ENCODE data around the gene ELL. TPM values are rescaled to one million over a fixed set of nuclear protein-coding genes. Genes with fewer than 3 reads are reported as not detected.

The ELL gene
- total RNA-seq, 1 donor: 40.4 TPM

GRCh38 chr19:18446811-18447359 lies 75.0 kb downstream of the ELL start:
- no peaks in the 10 kb centered on the region for H3K27me3 ChIP-seq (ENCODE audit: insufficient read depth, low read length)
- no peaks in the 10 kb centered on the region for H3K4me1 ChIP-seq (ENCODE audit: insufficient read depth, low read length)
- no peak overlapping the region for H3K4me3 ChIP-seq (ENCODE audit: low read length)
- no peaks in the 10 kb centered on the region for H3K9me3 ChIP-seq (ENCODE audit: low read depth, low read length)

- Histone ChIP-seq H3K27me3 (ENCODE audit: insufficient read depth, low read length) (no peaks in the 10 kb centered on the region), H3K4me1 (ENCODE audit: insufficient read depth, low read length) (no peaks in the 10 kb centered on the region), H3K4me3 (ENCODE audit: low read length) (no peak overlapping the region), H3K9me3 (ENCODE audit: low read depth, low read length) (no peaks in the 10 kb centered on the region)
Measured at GRCh38 chr19:18446145-18446810, 75.6 kb downstream of the ELL start.

- H3K27me3 ChIP-seq (ENCODE audit: insufficient read depth, low read length): no peaks in the 10 kb centered on the region
- no peaks in the 10 kb centered on the region for H3K4me1 ChIP-seq (ENCODE audit: insufficient read depth, low read length)
- no peak overlapping the region for H3K4me3 ChIP-seq (ENCODE audit: low read length)
- H3K9me3 ChIP-seq (ENCODE audit: low read depth, low read length): no peaks in the 10 kb centered on the region
Measured at GRCh38 chr19:18445262-18445948, 76.5 kb downstream of the ELL start.

- H3K4me3 ChIP-seq (ENCODE audit: low read length): no peak overlapping the region
- no peaks in the 10 kb centered on the region for H3K27me3 ChIP-seq (ENCODE audit: insufficient read depth, low read length)
- no peaks in the 10 kb centered on the region for H3K4me1 ChIP-seq (ENCODE audit: insufficient read depth, low read length)
- no peaks in the 10 kb centered on the region for H3K9me3 ChIP-seq (ENCODE audit: low read depth, low read length)
Measured at GRCh38 chr19:18444513-18444912, 77.4 kb downstream of the ELL start.

- H3K9me3 ChIP-seq (ENCODE audit: low read depth, low read length): no peaks in the 10 kb centered on the region
- no peaks in the 10 kb centered on the region for H3K27me3 ChIP-seq (ENCODE audit: insufficient read depth, low read length)
- H3K4me1 ChIP-seq (ENCODE audit: insufficient read depth, low read length): no peaks in the 10 kb centered on the region
- H3K4me3 ChIP-seq (ENCODE audit: low read length): no peak overlapping the region
Measured at GRCh38 chr19:18443831-18444230, 78.0 kb downstream of the ELL start.

GRCh38 chr19:18443406-18443805 lies 78.5 kb downstream of the ELL start:
- Histone ChIP-seq H3K9me3 (ENCODE audit: low read depth, low read length) (no peaks in the 10 kb centered on the region), H3K27me3 (ENCODE audit: insufficient read depth, low read length) (peaks cover under 1% of the 10 kb centered on the region), H3K4me3 (ENCODE audit: low read length) (no peak overlapping the region), H3K4me1 (ENCODE audit: insufficient read depth, low read length) (peaks cover under 1% of the 10 kb centered on the region)

GRCh38 chr19:18442941-18443340 lies 78.9 kb downstream of the ELL start:
- Histone ChIP-seq H3K9me3 (ENCODE audit: low read depth, low read length) (no peaks in the 10 kb centered on the region), H3K4me3 (ENCODE audit: low read length) (no peak overlapping the region), H3K27me3 (ENCODE audit: insufficient read depth, low read length) (peaks cover 2% of the 10 kb centered on the region), H3K4me1 (ENCODE audit: insufficient read depth, low read length) (peaks cover 4% of the 10 kb centered on the region)

GRCh38 chr19:18441804-18442788 lies 79.8 kb downstream of the ELL start:
- Histone ChIP-seq H3K9me3 (ENCODE audit: low read depth, low read length) (no peaks in the 10 kb centered on the region), H3K27me3 (ENCODE audit: insufficient read depth, low read length) (peaks cover 2% of the 10 kb centered on the region), H3K4me3 (ENCODE audit: low read length) (no peak overlapping the region), H3K4me1 (ENCODE audit: insufficient read depth, low read length) (peaks cover 10% of the 10 kb centered on the region)

GRCh38 chr19:18440936-18441803 lies 80.7 kb downstream of the ELL start:
- peaks cover 19% of the 10 kb centered on the region for H3K4me1 ChIP-seq (ENCODE audit: insufficient read depth, low read length)
- no peaks in the 10 kb centered on the region for H3K9me3 ChIP-seq (ENCODE audit: low read depth, low read length)
- H3K27me3 ChIP-seq (ENCODE audit: insufficient read depth, low read length): peaks cover 2% of the 10 kb centered on the region
- no peak overlapping the region for H3K4me3 ChIP-seq (ENCODE audit: low read length)

- H3K9me3 ChIP-seq (ENCODE audit: low read depth, low read length): no peaks in the 10 kb centered on the region
- no peak overlapping the region for H3K4me3 ChIP-seq (ENCODE audit: low read length)
- H3K4me1 ChIP-seq (ENCODE audit: insufficient read depth, low read length): peaks cover 22% of the 10 kb centered on the region
- H3K27me3 ChIP-seq (ENCODE audit: insufficient read depth, low read length): peaks cover 2% of the 10 kb centered on the region
Measured at GRCh38 chr19:18440415-18440877, 81.4 kb downstream of the ELL start.

GRCh38 chr19:18439910-18440237 lies 82.0 kb downstream of the ELL start:
- Histone ChIP-seq H3K27me3 (ENCODE audit: insufficient read depth, low read length) (peaks cover 2% of the 10 kb centered on the region), H3K4me1 (ENCODE audit: insufficient read depth, low read length) (peaks cover 22% of the 10 kb centered on the region), H3K9me3 (ENCODE audit: low read depth, low read length) (no peaks in the 10 kb centered on the region), H3K4me3 (ENCODE audit: low read length) (no peak overlapping the region)

GRCh38 chr19:18439025-18439909 lies 82.6 kb downstream of the ELL start:
- peaks cover 2% of the 10 kb centered on the region for H3K27me3 ChIP-seq (ENCODE audit: insufficient read depth, low read length)
- no peak overlapping the region for H3K4me3 ChIP-seq (ENCODE audit: low read length)
- peaks cover 22% of the 10 kb centered on the region for H3K4me1 ChIP-seq (ENCODE audit: insufficient read depth, low read length)
- no peaks in the 10 kb centered on the region for H3K9me3 ChIP-seq (ENCODE audit: low read depth, low read length)

- no peak overlapping the region for H3K4me3 ChIP-seq (ENCODE audit: low read length)
- peaks cover 26% of the 10 kb centered on the region for H3K4me1 ChIP-seq (ENCODE audit: insufficient read depth, low read length)
- H3K9me3 ChIP-seq (ENCODE audit: low read depth, low read length): no peaks in the 10 kb centered on the region
- peaks cover 2% of the 10 kb centered on the region for H3K27me3 ChIP-seq (ENCODE audit: insufficient read depth, low read length)
Measured at GRCh38 chr19:18438331-18439024, 83.4 kb downstream of the ELL start.
